Heart left ventricle (tissue), 16 donors: ENCODE measurements around the gene RGS6. TPM values are rescaled to one million over a fixed set of nuclear protein-coding genes. Genes with fewer than 3 reads are reported as not detected.
"Not testable (repeated sequence)": the region's sequence is repeated elsewhere in the genome, so short reads cannot be mapped to it uniquely, and the experiment has no call there.

Experiments
- ATAC-seq, 4 donors: fragments of 200-7000 bp; cut with Tn5 transposase; one replicate each; pipeline ENCODE4 v1.9.1; 2020 to 2022; ENCODE audit warnings: moderate library complexity in 4 of 4, mild to moderate bottlenecking in 3 of 4, moderate number of reproducible peaks in 1 of 4
- DNase-seq, 5 donors: peaks; one replicate each; pipeline ENCODE4 v3.0.0-alpha.2; 2020
- H3K27ac ChIP-seq, 12 donors: fragments of 200-600 bp; sonication (generic) in 4 of 12; one replicate each; pipeline versions ENCODE4 v1.5.0 to v1.8.0; 2016 to 2022; ENCODE audit warnings: mild to moderate bottlenecking in 2 of 12
- H3K27me3 ChIP-seq, 9 donors: fragments of 200-600 bp; sonication (generic) in 2 of 9; one replicate each; pipeline versions ENCODE4 v1.5.1 to v1.8.0; 2016 to 2022; ENCODE audit warnings: mild to moderate bottlenecking in 3 of 9
- H3K36me3 ChIP-seq, 9 donors: fragments of 200-600 bp; sonication (generic) in 2 of 9; one replicate each; pipeline versions ENCODE4 v1.5.0 to v1.8.0; 2018 to 2022; ENCODE audit warnings: mild to moderate bottlenecking in 2 of 9
- H3K4me1 ChIP-seq, 12 donors: fragments of 200-600 bp; sonication (generic) in 4 of 12; one replicate each; pipeline versions ENCODE4 v1.5.0 to v1.8.0; 2016 to 2022; ENCODE audit warnings: mild to moderate bottlenecking in 3 of 12
- H3K4me3 ChIP-seq, 12 donors: fragments of 200-600 bp; sonication (generic) in 4 of 12; one replicate each; pipeline versions ENCODE4 v1.5.0 to v1.8.0; 2017 to 2022; ENCODE audit warnings: mild to moderate bottlenecking in 9 of 12, moderate library complexity in 4 of 12
- H3K9me3 ChIP-seq, 12 donors: fragments of 200-600 bp; sonication (generic) in 4 of 12; one replicate each; pipeline versions ENCODE4 v1.5.0 to v1.8.0; 2016 to 2022; ENCODE audit warnings: mild to moderate bottlenecking in 1 of 12
- POLR2A ChIP-seq, 2 donors: fragments of 450-650 bp; IDR thresholded peaks; one replicate each; pipeline ENCODE4 v1.6.1; 2017; ENCODE audit warnings: antibody characterized with exemption in 2 of 2, mild to moderate bottlenecking in 2 of 2, moderate library complexity in 2 of 2
- WGBS, 4 donors: extraction: QIAGEN DNeasy Blood & Tissue Kit in 2 of 4; methylation state at CpG; one replicate each; pipeline versions ENCODE4 v1.1.5 to v1.1.7; 2013 to 2018; 5-methylcytosine and 5-hydroxymethylcytosine counted together
- intact Hi-C, 10 donors: fragments of 100-400 bp; cut with DNase I; formaldehyde crosslinking; loops; one replicate each; pipeline versions ENCODE4 v1.11.1 to v1.14.2; 2022
- polyA plus RNA-seq, 2 donors: library from polyadenylated mRNA; stranded (reverse); fragments of 200-250 nt; gene quantifications; one replicate each; pipeline ENCODE4 v1.2.3, GENCODE V29; 2013
- total RNA-seq, 9 donors: library from RNA; depleted of rRNA in 2 of 9; stranded (reverse); fragments of >200 nt in 2 of 9; fragmentation: NEBNext Ultra II Directional in 3 of 9; extraction: Animal tissue kit (Norgen Biotek cat#: 25700) in 3 of 9; gene quantifications; one replicate each; pipeline versions ENCODE4 v1.1.0 to v1.2.4, GENCODE V29; 2016 to 2023
- TF ChIP-seq, protein P1 (sequence below), 12 donors: fragments of 200-600 bp; sonication (generic) in 4 of 12; IDR thresholded peaks; one replicate each; pipeline versions ENCODE4 v1.5.0 to v1.8.0; 2018 to 2022; ENCODE audit warnings: antibody characterized with exemption in 12 of 12, mild to moderate bottlenecking in 5 of 12
- donor health status: ischemic (EF 13 %, LVEDD 7.1; RV severe dilation, severe dysfunction).
- donor health status: healthy with polysubstance abuse.
- donor health status: DM: no; HTN: yes; CAD: no.
- donor health status: DM: no; HTN: no; CAD: no.
- donor health status: ischemic (EF 25% LVEDD 6.9; RV normal size, moderate dysfunction).
- donor health status: ischemic (EF 25% LVEDD 5.7; RV mildly dilated, moderate dysfunction).
- donor health status: healthy.
- donor health status: DM: yes; HTN: yes; CAD: no.
- donor health status: ischemic (EF 35%, LVEDD 5.7; RV mildly dilated, moderate dysfunction).
- donor health status: nonischemic (EF 11% LVEDD 7.7; RV severe dilation, severe dysfunction).
- donor health status: DM: yes; HTN: yes; CAD: no.
- donor health status: PGD.
- donor health status: ischemic (EF 29% LVEDD 5.4; RV normal size, mild dysfunction).
- donor health status: nonischemic (EF 23%, LVEDD 6.1; RV moderate dilation, normal function).

Gene RGS6
- total and polyA plus RNA-seq, 11 donors = 1.3 to 25.4 (median 15.1) TPM

GRCh38 chr14:71923513-71923912, 8.7 kb upstream of the RGS6 start:
- TF ChIP-seq, protein P1, sequence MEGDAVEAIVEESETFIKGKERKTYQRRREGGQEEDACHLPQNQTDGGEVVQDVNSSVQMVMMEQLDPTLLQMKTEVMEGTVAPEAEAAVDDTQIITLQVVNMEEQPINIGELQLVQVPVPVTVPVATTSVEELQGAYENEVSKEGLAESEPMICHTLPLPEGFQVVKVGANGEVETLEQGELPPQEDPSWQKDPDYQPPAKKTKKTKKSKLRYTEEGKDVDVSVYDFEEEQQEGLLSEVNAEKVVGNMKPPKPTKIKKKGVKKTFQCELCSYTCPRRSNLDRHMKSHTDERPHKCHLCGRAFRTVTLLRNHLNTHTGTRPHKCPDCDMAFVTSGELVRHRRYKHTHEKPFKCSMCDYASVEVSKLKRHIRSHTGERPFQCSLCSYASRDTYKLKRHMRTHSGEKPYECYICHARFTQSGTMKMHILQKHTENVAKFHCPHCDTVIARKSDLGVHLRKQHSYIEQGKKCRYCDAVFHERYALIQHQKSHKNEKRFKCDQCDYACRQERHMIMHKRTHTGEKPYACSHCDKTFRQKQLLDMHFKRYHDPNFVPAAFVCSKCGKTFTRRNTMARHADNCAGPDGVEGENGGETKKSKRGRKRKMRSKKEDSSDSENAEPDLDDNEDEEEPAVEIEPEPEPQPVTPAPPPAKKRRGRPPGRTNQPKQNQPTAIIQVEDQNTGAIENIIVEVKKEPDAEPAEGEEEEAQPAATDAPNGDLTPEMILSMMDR (IDR thresholded peaks at IDR 0.05) = no peak
- TF ChIP-seq POLR2A (IDR thresholded peaks at IDR 0.05) = no peak
- no peaks in the 10 kb centered on the region for H3K9me3 ChIP-seq
- no peaks in the 10 kb centered on the region for H3K36me3 ChIP-seq
- no peak overlapping the region for H3K27ac ChIP-seq
- H3K4me3 ChIP-seq = no peak overlapping the region
- DNase-seq = no peak
- intact Hi-C loops = loop anchor here in 1 of 10 donors (10.0 kb wide), 1 partner anchor 501 kb away; no protein-coding TSS in a partner anchor
- ATAC-seq = no peak
- no peaks in the 10 kb centered on the region for H3K27me3 ChIP-seq
- 75 to 85% (median 79%) methylated on average over 4 of the region's 4 CpGs for WGBS, 4 donors
- H3K4me1 ChIP-seq = no peaks in the 10 kb centered on the region

GRCh38 chr14:71931492-71932228, 569 bp upstream of the RGS6 start:
- H3K9me3 ChIP-seq = peaks cover 0 to 4% (median 0%) of the 10 kb centered on the region in 12 donors
- ATAC-seq (peak in 3 of 4 donors; percentile 58 to 67 (median 60)), DNase-seq (peak in 4 of 5 donors; percentile 41 to 51 (median 44))
- H3K36me3 ChIP-seq = no peaks in the 10 kb centered on the region
- H3K27me3 ChIP-seq = peaks cover 0 to 53% (median 4%) of the 10 kb centered on the region in 9 donors
- peak overlapping the region in 7 of 12 donors; percentile 24 to 81 (median 75) for H3K27ac ChIP-seq
- peak overlapping the region; percentile 55 to 79 (median 68) for H3K4me3 ChIP-seq
- intact Hi-C loops = loop anchor here (1.0 to 10.0 kb wide), 14 partner anchors 41 to 493 kb away; no protein-coding TSS in a partner anchor
- H3K4me1 ChIP-seq = peaks cover 0 to 21% (median 4%) of the 10 kb centered on the region in 12 donors
- 9 to 19% (median 12%) methylated on average over 18 to 36 of the region's 36 CpGs for WGBS, 4 donors
- TF ChIP-seq, protein P1 (IDR thresholded peaks at IDR 0.05) = peak in 2 of 12 donors; percentile 11 to 30
- TF ChIP-seq POLR2A (IDR thresholded peaks at IDR 0.05) = no peak

DNA sequence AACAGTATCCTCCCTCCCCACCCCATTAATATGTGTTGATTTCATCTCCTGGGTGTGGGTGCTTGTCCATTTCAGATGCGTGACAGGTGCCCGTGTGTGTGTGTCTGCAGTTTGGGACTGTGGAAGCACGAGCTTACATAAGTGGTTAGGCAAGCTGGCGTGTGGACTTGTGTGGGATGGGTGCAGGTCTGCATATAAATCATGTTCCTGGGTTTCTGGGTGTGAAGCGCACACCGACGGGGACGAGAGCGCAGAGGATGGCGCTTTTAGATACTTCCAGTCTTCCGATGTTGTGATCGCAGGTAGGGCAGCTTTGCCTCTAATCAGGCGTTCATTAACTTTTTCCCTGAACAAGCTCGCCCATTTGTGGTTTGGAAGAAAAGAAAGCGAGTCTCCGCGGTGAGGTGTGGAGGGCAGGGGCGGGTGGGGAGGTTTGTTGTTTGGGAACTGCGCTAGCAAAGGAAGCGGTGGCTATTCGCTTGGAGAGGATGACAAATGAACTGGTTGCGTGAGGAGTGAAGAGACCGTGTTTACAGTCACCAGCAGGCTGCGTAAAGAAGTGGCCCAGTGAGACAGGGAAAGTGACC, 865 bp downstream of the RGS6 start:
- Histone ChIP-seq H3K4me1 (peaks cover 0 to 21% (median 4%) of the 10 kb centered on the region in 12 donors), H3K27ac (peak overlapping the region in 9 of 12 donors; percentile 17 to 81 (median 67)), H3K27me3 (peaks cover 0 to 53% (median 4%) of the 10 kb centered on the region in 9 donors), H3K36me3 (no peaks in the 10 kb centered on the region), H3K4me3 (peak overlapping the region; percentile 55 to 79 (median 68)), H3K9me3 (peaks cover 0 to 4% (median 0%) of the 10 kb centered on the region in 12 donors)
- TF ChIP-seq POLR2A (IDR thresholded peaks at IDR 0.05) = no peak
- TF ChIP-seq, protein P1 (IDR thresholded peaks at IDR 0.05) = peak in 5 of 12 donors; percentile 13 to 21 (median 16)
- WGBS, 4 donors = 1 to 2% (median 1%) methylated on average over 23 to 24 of the region's 24 CpGs
- DNase-seq (peak in 3 of 5 donors; percentile 14 to 32 (median 20)), ATAC-seq (peak; percentile 58 to 85 (median 74))
- intact Hi-C loops = loop anchor here (1.0 to 10.0 kb wide), 15 partner anchors 39 to 492 kb away; no protein-coding TSS in a partner anchor

DNA sequence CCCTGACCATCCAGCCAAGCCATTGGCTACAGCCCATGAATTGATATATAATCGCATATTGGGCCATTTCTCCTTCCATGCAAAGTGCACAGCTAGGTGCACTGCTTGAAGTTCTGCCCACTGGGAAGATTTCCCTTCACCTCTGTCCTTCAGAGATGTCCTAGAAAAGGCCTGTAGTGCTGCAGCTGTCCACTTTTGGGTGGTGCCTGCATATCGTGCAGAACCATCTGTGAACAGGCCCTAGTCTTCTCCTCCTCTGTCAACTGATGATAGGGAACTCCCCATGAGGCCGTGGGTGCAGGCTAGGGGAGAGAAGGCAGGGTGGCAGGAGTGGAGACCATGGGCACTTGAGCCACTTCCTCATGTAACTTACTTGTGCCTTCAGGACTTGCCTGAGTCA, 6.0 kb downstream of the RGS6 start:
- DNase-seq, H3K36me3 ChIP-seq, H3K27ac ChIP-seq, H3K4me1 ChIP-seq, H3K4me3 ChIP-seq, ATAC-seq: not testable (repeated sequence)
- Histone ChIP-seq H3K9me3 (peaks cover 0 to 24% (median 6%) of the 10 kb centered on the region in 12 donors), H3K27me3 (peaks cover 0 to 22% (median 0%) of the 10 kb centered on the region in 9 donors)
- WGBS, 4 donors = 64 to 92% (median 86%) methylated on average over 3 of the region's 3 CpGs
- intact Hi-C loops = loop anchor here in 6 of 10 donors (10.0 kb wide), 5 partner anchors 67 to 487 kb away; no protein-coding TSS in a partner anchor

GRCh38 chr14:71939344-71939743, 7.1 kb downstream of the RGS6 start:
- intact Hi-C loops = loop anchor here in 6 of 10 donors (10.0 kb wide), 5 partner anchors 65 to 485 kb away; no protein-coding TSS in a partner anchor
- Histone ChIP-seq H3K27me3 (peaks cover 0 to 11% (median 0%) of the 10 kb centered on the region in 9 donors), H3K9me3 (peaks cover 0 to 24% (median 6%) of the 10 kb centered on the region in 12 donors)
- DNase-seq, H3K4me1 ChIP-seq, ATAC-seq, H3K27ac ChIP-seq, H3K36me3 ChIP-seq, H3K4me3 ChIP-seq: not testable (repeated sequence)
- 73 to 86% (median 82%) methylated on average over 1 of the region's 1 CpG for WGBS, 4 donors

- ATAC-seq, H3K27me3 ChIP-seq, H3K4me1 ChIP-seq, H3K4me3 ChIP-seq, intact Hi-C loops, H3K27ac ChIP-seq, DNase-seq, H3K36me3 ChIP-seq: not testable (repeated sequence)
- peaks cover 0 to 24% (median 6%) of the 10 kb centered on the region in 12 donors for H3K9me3 ChIP-seq
These were observed 8.3 kb downstream of the RGS6 start for GRCh38 chr14:71940500-71940899.

- H3K4me3 ChIP-seq, H3K4me1 ChIP-seq, ATAC-seq, DNase-seq, H3K27me3 ChIP-seq, intact Hi-C loops, H3K36me3 ChIP-seq, H3K27ac ChIP-seq: not testable (repeated sequence)
- peaks cover 0 to 24% (median 6%) of the 10 kb centered on the region in 12 donors for H3K9me3 ChIP-seq
- 82 to 93% (median 88%) methylated on average over 2 of the region's 2 CpGs for WGBS, 4 donors
These were observed 9.4 kb downstream of the RGS6 start for GRCh38 chr14:71941616-71942015.
